ENCODE measurements around the gene SMIM1. TPM values are rescaled to one million over a fixed set of nuclear protein-coding genes. Genes with fewer than 3 reads are reported as not detected.

Gene SMIM1
- total and polyA plus RNA-seq, 9 of the 15 experiments (the other 6 are each of a cell fraction or from before 2014, with no cell fraction given), result 2.3 to 125 (median 24.3) TPM

- TF ChIP-seq HOXB6 (CRISPR knock-in tag; IDR thresholded peaks at IDR 0.05; ENCODE audit: borderline replicate concordance) (no peak), FOXO4 (CRISPR knock-in tag; IDR thresholded peaks at IDR 0.05) (no peak), NR2C1 (IDR thresholded peaks at IDR 0.05) (peak; percentile 98), NR2C1 (tag; IDR thresholded peaks at IDR 0.05) (peak; percentile 99), ATF6 (CRISPR knock-in tag; IDR thresholded peaks at IDR 0.05) (no peak), ETV5 (CRISPR knock-in tag; IDR thresholded peaks at IDR 0.05; ENCODE audit: low read depth) (peak; percentile 86), SRSF3 (IDR thresholded peaks at IDR 0.05; ENCODE audit: insufficient read depth, low read length) (no peak), ZC3H4 (CRISPR knock-in tag; IDR thresholded peaks at IDR 0.05; ENCODE audit: borderline replicate concordance) (no peak), ESRRB (CRISPR knock-in tag; IDR thresholded peaks at IDR 0.05; ENCODE audit: borderline replicate concordance) (no peak), ARHGAP35 (IDR thresholded peaks at IDR 0.05; ENCODE audit: partially characterized antibody) (no peak), ZNF551 (CRISPR knock-in tag; IDR thresholded peaks at IDR 0.05) (no peak), CHD1 (IDR thresholded peaks at IDR 0.05; ENCODE audit: low read length) (peak; percentile 38), PCBP2 (IDR thresholded peaks at IDR 0.05; ENCODE audit: low read depth, low read length, poor library complexity, severe bottlenecking) (no peak), PCBP1 (IDR thresholded peaks at IDR 0.05; ENCODE audit: low read depth, low read length, poor library complexity, severe bottlenecking) (peak; percentile 49), CBX8 (IDR thresholded peaks at IDR 0.05; ENCODE audit: borderline replicate concordance, extremely low read depth, low read depth, low read length, poor library complexity, severe bottlenecking) (no peak), TARDBP (IDR thresholded peaks at IDR 0.05) (no peak), PHB2 (IDR thresholded peaks at IDR 0.05; ENCODE audit: low read depth) (no peak), ATF3 (IDR thresholded peaks at IDR 0.05) (no peak), ATF3 (CRISPR knock-in tag; conservative IDR thresholded peaks at IDR 0.05) (no peak), MLLT1 (IDR thresholded peaks at IDR 0.05) (no peak; a peak in 1 of 4 replicates)
Measured at GRCh38 chr1:3796215-3797061, 23.9 kb downstream of the SMIM1 start, which contains the start of gene LRRC47 (continued).
